GM18511 (cell line): ENCODE measurements around the gene DCAF15.

Experiments used
- ATAC-seq: cut with Tn5 transposase; IDR thresholded peaks from one replicate; pipeline ENCODE4 v1.9.1; 2021; ENCODE audit warnings: mild to moderate bottlenecking, moderate library complexity; ENCODE audit not compliant: unreplicated experiment

DCAF15 gene

GRCh38 chr19:13974073-13974472, 21.8 kb downstream of the DCAF15 start:
- ATAC-seq = no peak

- no peak for ATAC-seq
Measured at GRCh38 chr19:13975870-13976269, 23.6 kb downstream of the DCAF15 start.

GRCh38 chr19:13976446-13976845, 24.1 kb downstream of the DCAF15 start:
- no peak for ATAC-seq

GRCh38 chr19:13977803-13978202, 25.5 kb downstream of the DCAF15 start:
- ATAC-seq = no peak

GRCh38 chr19:13978351-13979243, 26.3 kb downstream of the DCAF15 start:
- ATAC-seq = no peak

- no peak for ATAC-seq
Measured at GRCh38 chr19:13979244-13979615, 26.9 kb downstream of the DCAF15 start.

GRCh38 chr19:13979686-13980085, 27.4 kb downstream of the DCAF15 start:
- ATAC-seq = no peak

GRCh38 chr19:13980340-13980739, 28.0 kb downstream of the DCAF15 start:
- ATAC-seq = no peak

GRCh38 chr19:13981021-13981420, 28.7 kb downstream of the DCAF15 start:
- no peak for ATAC-seq

GRCh38 chr19:13981467-13981866, 29.2 kb downstream of the DCAF15 start:
- ATAC-seq = no peak

- ATAC-seq = no peak
Measured at GRCh38 chr19:13981988-13982501, 29.7 kb downstream of the DCAF15 start.

GRCh38 chr19:13982773-13983172, 30.5 kb downstream of the DCAF15 start:
- ATAC-seq = no peak

GRCh38 chr19:13983213-13983889, 31.0 kb downstream of the DCAF15 start:
- ATAC-seq = no peak

GRCh38 chr19:13984186-13984585, 31.9 kb downstream of the DCAF15 start:
- no peak for ATAC-seq

- ATAC-seq = no peak
Measured at GRCh38 chr19:13984875-13985741, 32.8 kb downstream of the DCAF15 start.

GRCh38 chr19:13985771-13986347, 33.5 kb downstream of the DCAF15 start:
- ATAC-seq = peak; percentile 24

- ATAC-seq = peak; percentile 87
Measured at GRCh38 chr19:13986348-13986904, 34.1 kb downstream of the DCAF15 start.

GRCh38 chr19:13987101-13987890, 35.0 kb downstream of the DCAF15 start:
- no peak for ATAC-seq

GRCh38 chr19:13989487-13989886, 37.2 kb downstream of the DCAF15 start:
- ATAC-seq = no peak

- ATAC-seq = no peak
Measured at GRCh38 chr19:13990085-13990484, 37.8 kb downstream of the DCAF15 start.
